ENCODE measurements around the gene YJU2.
A peak's percentile ranks its signal among the peaks of the same experiment; 100 is the strongest.
"Not testable (repeated sequence)": the region's sequence is repeated elsewhere in the genome, so short reads cannot be mapped to it uniquely, and the experiment has no call there.

YJU2 gene

DNA sequence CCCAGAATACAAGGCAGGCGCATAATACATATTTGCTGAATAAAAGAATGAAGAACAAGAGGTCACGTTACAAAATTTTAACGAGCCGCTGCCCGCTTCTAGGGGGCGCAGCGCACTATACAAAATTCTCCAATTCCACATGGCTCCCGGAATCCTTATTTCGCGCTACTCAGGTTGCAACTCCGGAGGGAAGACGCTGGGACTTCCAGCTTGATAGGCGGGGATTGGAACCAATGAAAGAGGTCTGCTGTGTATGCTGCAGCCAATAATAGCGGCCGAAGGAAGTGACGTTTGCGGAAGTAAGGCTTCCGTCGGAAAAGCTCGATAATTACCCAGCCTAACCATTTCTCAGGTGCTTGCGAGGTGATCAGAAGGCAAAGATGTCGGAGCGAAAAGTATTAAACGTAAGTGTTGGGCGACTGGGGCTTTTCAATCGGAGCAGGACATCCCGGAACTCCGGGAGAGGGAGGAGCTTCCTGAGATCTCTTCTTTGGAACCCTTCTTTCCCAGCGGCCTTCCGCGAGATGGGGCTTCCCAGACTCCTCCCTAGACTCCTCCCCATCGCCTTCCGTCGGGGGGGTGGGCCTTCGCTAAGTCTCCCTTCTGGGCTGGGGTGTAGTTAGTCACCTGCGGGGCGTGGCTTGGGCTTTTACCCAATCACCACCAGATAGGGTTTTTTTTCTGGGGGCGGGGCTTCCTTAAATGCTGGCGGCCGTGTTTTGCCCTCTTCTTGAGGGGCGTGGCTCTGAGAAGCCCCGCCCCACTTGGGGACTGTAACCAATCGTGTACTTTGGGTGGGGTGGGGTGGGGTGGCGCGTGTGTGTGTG is at the start of gene YJU2:
Gene YJU2 (plus strand): TSS at position 314 of the 827 bp plus-strand sequence. CDS start 67 bp downstream, at position 381.
- peak; percentile 95 to 98 for DNase-seq

DNA sequence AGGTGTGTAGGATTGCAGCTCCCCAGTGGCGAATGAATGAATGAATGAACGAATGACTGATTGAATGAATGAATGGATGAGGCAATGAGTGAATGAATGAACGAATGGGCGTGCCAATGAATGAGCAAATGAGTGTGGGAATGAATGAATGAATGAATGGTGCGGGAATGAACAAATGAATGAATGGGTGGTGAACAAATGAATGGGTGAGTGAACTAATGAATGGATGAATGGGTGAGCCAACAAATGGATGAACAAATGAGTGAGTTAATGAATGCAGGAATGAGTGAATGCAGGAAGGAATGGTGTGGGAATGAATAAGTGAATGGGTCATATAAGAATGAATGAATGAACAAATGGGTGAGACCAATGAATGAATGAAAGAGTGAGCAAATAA is 49.7 kb upstream of the YJU2 start:
- DNase-seq = no peak

DNA sequence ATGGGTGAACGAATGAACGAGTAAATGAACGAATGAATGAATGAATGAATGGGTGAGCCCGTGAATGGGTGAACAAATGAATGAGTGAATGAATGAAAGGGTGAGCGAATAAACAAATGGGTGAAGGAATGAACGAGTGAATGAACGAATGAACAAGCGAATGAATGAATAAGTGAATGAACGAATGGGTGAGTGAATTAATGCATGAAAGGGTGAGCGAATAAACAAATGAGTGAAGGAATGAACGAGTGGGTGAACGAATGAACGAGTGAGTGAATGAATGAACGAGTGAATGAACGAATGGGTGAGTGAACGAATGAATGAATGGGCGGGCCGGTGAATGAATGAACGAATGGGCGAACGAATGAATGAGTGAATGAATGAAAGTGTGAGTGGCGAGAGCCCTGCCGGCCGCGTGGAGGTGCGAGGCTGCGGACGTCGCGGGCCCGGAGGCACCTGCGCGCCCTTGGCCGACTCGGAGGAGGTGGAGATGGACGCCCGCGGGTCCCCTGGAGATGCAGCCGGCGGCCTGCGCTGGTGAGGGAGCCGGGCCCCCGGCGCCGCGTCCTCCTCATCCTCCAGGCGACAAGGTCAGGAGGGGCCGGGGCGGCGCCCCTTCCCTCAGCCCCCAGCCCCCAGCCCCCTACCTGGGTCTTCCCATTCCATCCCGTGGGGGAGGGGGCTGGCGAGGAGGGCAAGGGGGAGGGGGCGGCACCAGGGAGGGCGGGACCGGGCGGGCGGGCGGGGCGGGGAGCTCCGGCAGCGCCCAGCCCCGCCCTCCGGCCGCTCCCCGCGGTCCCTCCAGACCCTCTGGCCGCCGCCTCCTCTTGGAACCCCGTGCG is 49.0 kb upstream of the YJU2 start:
- DNase-seq = no peak

DNA sequence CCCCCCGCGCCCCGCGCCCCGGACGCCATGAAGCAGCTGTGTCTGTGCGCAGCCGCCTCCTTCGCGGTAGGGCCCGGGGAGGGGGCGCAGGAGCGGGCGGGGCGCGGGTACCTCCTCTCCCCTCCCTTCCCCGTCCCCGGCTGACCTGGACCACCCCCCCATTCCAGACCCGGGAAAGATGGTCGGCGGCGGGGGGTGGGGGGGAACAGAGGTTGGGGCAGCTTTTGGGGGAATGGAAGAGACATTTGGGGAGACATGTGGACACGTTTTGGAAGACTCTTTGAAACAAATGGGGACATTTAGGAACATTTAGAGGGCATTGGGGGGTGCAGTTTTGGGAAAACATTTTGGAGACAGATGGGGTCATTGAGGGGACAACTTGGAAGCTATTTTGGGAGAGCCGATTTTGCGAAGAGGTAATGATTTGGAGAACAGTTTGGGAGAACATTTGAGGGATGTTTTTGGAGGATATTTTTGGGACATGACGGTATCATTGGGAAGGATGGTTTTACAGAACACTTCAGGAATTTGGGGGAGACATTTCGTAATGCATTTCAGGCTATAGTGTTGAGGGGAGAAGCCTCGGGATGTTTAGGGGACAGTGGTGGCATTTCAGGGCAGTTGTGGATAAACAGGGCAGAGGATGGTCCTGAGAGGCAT is 48.3 kb upstream of the YJU2 start:
- no peak for DNase-seq

DNA sequence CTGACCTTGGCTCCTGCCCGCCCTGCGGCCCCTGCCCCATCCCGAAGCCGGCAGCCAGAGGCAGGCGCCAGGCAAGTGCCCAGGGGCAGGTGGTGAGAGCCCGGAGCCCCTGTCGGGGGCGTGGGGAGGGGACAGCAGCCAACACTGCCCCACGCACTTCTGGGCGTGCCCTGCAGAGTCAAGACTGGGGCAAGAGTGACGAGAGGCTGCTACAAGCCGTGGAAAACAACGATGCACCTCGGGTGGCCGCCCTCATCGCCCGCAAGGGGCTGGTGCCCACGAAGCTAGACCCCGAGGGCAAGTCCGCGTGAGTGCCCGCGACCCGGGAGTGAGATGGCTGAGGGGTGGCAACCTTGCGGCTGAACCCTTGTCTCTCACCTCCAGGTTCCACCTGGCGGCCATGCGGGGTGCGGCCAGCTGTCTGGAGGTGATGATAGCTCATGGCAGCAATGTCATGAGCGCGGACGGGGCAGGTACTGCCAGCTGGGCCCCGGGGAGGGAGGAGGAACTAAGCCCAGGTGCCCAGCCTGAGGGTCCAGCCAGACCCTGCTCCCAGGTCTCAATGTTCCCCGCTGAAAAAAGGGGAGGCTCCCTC is 47.1 kb upstream of the YJU2 start:
- DNase-seq = no peak

DNA sequence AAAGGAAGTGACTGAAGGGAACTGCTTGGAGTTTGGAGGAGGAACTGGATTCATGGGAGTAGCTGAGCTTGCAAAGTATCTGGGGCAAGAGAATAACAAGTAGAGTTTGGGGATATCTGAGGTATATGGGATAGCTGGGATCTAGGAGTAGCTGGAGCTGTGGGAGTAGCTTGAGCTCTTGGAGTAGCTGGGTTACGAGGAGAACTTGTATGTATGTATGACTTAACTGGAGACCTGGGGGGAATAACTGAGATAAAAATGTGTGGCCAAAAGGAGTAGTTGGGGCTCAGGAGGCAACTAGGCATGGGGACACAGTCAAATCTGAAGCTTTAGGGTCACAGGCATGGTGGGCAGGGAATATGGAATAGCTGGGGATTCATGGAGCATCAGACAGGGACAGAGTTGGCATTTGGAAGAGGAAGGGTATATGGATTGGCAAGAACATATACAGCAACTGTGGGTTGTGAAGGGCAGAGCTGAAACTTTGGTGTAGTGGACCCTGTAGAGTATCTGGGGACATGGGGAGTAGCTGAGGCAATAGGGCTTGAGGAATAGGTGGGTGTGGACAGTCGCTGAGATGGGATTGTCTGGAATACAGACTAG is 45.8 kb upstream of the YJU2 start:
- DNase-seq = no peak

DNA sequence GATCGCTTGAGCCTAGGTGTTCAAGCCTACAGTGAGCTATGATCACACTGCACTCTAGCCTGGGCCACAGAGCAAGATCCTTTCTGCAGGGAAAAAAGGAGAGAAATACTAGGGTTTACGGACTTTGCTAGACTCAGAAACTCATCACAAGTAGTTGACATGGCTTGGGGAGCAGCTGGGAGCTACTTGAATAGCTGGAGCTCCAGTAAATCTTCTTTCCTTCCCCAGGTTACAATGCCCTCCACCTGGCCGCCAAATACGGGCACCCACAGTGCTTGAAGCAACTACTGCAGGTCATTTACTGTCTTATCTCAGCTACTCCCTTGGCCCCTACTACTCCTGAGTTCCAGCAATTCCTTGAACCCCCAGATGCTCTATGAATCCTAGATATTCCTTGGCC is 45.1 kb upstream of the YJU2 start:
- no peak for DNase-seq

DNA sequence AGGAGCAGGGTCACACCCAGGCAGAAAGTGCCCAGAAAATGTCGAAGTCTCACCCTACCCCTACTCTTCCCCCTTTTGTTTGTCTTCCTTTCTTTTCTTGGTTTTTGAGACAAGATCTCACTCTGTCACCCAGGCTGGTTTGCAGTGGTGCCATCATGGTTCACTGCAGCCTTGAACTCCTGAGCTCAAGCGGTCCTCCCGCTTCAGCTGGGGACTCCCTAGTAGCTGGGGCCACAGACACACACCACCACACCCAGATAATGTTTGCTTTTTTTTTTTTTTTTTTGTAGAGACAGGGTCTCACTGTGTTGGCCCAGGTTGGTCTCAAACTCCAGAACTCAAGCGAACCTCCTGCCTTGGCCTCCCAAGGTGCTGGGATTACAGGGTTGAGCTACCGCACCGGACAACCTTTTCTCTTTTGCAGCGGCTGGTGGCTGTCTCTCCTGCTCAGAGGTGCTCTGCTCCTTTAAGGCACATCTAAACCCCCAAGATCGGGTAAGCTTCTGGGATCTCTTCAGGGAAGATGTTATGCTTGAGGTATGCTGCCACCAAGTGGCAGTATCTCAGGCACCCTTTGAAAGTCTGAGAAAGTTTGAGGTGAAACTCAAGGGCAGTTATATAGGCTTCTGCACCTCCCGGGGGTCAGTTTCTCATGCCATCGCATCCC is 39.9 kb upstream of the YJU2 start:
- DNase-seq = no peak

DNA sequence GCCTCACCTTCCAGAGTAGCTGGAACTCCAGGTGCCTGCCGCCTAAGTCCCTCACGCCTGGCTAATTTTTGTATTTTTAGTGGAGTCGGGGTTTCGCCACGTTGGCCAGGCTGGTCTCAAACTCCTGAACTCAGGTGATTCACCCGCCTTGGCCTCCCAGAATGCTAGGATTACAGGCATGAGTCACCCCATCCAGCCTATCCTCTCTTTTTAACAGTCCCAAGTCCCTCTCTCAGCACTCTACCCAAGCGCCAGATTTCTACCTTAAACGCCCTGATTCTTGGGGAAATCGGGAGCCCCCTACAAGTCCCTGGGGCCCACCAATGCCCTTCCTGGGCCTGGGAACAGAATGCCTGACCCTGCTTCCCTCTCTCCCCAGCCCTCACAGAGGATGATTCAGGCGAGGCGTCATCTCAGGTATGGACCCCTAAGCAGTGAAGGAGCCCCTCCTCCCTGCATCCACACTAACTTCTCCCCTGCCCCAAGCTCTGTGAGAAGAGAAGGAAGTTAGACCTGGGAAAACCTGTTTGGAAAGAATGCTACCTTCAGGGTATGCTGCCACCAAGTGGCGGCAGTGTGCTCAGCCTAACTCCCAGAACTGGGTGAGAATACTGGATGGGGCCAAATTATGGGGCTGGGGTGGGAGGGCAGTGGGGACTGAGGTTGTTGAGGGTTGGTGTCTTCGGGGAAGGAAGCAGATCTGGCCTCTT is 38.3 kb upstream of the YJU2 start:
- DNase-seq = no peak

DNA sequence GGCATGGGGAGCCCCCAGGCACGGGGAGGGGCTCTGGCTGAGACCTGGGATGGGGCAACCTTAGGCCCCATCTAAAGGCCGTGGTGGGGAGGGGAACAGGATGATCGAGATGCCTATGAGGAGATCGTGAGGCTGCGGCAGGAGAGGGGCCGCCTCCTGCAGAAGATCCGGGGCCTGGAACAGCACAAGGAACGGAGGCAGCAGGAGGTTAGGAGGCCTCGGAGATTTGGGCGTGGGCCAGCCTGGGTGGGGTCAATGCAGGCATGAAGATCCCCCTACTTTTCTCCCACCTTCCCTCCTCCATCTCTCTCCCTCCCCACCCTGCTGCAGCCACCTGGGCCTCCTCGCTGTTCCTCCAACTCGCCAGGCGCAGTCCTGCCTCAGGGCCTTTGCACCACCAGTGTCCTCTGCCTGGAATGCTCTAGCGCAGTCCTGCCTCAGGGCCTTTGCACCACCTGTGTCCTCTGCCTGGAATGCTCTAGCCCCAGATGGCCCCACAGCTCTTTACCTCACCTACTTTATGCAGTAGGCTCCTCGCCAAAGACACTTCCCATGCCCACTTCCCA is 36.6 kb upstream of the YJU2 start:
- DNase-seq = no peak

DNA sequence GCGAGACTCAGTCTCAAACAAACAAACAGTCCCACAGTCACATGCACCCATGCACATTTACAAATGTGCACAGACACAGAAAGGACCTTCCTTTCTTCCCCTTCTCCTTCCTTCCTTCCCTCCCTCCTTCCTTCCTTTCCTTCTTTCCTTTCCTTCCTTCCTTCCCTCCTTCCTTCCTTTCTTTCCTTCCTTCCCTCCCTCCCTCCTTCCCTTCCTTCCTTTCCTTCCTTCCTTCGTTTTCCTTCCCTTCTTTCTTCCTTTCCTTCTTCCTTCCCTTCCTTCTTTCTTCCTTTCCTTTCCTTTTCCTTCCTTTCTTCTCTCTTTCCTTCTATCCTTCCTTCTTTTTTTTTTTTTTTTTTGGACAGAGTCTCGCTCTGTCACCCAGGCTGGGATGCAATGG is 33.8 kb upstream of the YJU2 start:
- DNase-seq = no peak

DNA sequence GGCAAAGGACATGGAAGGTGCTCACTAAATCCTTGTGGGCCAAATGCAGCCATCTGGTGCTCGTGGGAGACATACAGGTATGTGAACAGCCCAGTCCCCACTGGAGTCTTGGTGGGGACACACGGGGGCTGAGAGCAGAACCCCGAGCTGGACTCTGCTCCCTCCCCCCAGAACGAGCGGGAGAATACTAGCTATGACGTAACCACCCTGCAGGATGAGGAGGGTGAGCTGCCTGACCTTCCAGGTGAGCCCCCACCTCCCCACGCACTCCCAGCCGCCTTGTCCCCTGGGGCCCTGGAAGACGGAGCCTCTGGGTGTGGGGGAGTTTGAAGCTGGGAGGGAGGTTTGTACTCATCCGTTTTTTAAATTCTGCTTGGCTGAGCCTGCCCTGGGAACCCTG is 31.1 kb upstream of the YJU2 start:
- no peak for DNase-seq

DNA sequence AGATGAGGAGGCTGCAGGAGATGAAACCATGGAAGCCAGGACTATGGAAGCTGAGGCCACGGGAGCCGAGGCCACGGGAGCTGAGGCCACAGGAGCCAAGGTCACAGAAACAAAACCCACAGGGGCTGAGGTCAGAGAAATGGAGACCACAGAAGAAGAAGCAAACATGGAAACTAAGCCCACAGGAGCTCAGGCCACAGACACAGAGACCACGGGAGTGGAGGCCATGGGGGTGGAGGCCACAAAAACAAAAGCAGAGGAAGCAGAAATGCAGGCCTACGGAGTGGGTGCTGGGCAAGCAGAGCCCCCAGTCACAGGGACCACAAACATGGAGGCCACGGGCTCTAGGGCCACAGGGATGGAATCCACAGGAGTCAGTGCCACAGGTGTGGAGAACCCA is 30.0 kb upstream of the YJU2 start:
- no peak for DNase-seq

DNA sequence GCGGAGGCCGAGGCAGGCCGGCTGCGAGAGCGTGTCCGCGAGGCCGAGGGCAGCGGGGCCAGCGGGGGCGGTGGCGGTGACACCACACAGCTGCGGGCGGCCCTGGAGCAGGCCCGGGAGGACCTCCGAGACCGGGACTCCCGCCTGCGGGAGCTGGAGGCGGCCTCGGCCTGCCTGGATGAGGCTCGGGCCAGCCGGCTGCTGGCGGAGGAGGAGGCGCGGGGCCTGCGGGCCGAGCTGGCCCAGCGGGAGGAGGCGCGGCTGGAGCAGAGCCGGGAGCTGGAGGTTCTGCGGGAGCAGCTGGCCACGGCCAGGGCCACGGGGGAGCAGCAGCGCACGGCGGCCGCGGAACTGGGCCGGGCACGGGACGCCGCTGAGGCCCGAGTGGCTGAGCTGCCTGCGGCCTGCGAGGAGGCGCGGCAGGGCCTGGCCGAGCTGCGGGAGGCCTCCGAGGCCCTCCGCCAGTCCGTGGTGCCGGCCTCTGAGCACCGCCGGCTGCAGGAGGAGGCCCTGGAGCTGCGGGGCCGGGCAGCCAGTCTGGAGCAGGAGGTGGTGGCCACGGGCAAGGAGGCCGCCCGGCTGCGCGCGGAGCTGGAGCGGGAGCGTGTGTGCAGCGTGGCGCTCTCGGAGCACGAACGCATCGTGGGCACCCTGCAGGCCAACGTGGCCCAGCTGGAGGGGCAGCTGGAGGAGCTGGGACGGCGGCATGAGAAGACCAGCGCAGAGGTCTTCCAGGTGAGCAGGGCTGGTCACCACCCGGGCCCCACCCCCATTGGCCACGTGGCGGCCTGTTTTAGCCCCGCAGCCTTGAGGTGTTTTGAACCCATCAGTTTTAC is 29.2 kb upstream of the YJU2 start:
- DNase-seq = no peak

DNA sequence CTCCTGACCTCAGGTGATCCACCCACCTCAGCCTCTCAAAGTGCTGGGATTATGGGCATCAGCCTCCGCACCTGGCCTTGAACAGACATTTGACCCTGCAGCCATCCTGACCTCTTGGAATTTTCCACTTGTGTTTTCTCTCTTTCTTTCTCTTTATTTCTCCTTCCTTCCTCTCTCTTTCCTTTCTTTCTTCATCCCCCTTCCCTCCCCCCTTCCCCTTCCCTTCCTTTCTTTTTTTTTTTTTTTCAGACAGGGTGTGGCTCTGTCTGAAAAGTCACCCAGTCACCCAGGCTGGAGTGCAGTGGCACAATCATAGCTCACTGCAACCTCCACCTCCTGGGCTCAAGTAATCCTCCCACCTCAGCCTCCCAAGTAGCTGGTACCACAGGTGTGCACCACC is 28.4 kb upstream of the YJU2 start:
- not testable (repeated sequence) for DNase-seq

DNA sequence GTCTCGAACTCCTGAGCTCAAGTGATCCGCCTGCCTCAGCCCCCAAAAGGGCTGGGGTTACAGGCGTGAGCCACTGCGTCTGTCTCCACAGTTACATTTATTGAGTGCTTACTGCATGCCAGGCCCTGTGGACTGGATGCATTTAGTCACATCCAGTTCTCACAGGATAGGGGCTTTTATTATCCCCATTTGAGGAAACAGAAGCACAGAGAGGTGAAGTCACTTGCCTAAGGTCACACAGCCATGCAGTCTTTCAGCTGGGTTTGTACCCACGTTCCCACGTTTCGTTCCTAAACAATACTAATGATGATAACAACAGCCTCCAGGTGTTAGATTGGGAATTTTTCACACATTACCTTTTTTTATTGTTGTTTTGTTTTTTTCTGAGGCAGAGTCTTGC is 26.7 kb upstream of the YJU2 start:
- no peak for DNase-seq

DNA sequence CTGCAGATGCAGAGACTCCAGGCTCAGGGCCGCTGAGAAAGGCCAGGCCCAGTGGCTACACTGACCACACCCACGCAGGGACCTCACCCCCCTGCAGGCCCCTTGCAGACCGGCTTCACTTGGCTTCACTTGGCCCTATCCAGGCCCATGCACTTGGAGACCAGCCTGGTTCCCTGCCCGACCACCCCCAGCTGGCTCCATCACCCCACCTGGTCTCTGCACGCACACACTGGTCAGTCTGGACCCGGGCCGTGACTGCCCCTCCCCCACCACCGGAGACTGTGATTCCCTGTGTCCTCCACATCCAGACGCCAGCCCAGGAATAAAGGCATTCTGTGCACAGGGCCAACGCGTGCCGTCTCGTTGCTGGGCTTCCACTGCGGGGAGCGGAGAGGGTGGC is 22.4 kb upstream of the YJU2 start:
- DNase-seq = no peak

DNA sequence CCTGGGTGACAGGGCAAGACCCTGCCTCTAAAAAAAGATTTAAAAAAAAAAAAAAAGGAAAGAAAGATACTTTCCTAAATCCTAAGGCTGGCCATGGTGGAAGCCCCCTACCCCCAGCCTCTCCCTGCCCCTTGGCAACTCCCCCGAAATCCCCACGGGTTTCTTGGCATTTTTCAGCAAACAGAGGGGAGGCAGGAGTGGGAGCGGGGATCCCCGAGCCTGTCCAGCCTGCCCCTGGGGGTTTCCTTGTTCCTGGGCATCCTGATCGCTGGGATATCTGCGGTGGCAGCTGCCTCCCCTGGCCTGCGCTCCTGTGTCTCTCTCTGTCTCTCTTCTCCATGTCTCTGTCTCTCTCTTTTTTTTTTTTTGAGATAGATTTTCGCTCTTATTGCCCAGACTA is 21.0 kb upstream of the YJU2 start:
- no peak for DNase-seq

DNA sequence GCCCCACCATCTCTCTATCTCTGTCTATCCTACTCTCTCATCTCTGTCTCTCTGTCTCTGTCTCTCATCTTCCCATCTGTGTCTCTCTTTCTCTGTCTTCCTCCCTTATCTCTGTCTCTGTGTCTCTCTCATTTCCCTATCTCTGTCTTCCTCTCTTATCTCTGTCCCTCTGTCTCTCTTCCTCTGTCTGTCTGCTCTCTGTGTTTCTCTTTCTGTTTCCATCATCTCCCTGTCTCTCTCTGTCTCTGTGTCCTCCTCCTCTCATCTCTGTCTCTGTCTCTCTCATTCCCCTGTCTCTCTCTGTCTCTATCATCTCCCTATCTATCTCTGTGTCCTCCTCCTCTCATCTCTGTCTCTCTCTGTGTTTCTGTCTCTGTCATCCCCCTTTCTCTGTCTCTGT is 19.1 kb upstream of the YJU2 start:
- no peak for DNase-seq

DNA sequence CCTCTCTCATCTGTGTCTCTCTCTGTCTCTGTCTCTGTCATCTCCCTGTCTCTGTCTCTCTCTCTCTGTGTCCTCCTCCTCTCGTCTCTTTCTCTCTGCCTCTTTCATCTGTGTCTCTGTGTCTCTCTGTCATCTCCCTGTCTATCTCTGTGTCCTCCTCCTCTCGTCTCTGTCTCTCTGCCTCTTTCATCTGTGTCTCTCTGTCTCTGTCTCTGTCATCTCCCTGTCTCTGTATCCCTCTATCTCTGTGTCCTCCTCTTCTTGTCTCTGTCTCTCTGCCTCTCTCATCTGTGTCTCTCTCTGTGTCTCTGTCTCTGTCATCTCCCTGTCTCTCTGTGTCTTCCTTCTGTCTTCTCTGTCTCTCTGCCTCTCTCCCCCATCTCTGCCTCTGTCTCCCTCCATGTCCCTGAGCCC is 18.1 kb upstream of the YJU2 start:
- no peak for DNase-seq

Measured in stimulated activated CD4-positive, alpha-beta T cell treated with anti-CD3 and anti-CD28 coated beads, Interleukin-2, amount 100 ng/mL, for 48 hours (primary cell).